CD4-positive, alpha-beta T cell treated with Interleukin-15 for 4 hours (primary cell): ENCODE data around the gene DNAH10.
A peak's percentile ranks its signal among the peaks of the same experiment; 100 is the strongest.

Source experiments
- DNase-seq: peaks from one replicate; pipeline ENCODE4 v3.0.0-alpha.2; 2020; ENCODE audit warnings: low spot score

DNAH10 gene

DNA sequence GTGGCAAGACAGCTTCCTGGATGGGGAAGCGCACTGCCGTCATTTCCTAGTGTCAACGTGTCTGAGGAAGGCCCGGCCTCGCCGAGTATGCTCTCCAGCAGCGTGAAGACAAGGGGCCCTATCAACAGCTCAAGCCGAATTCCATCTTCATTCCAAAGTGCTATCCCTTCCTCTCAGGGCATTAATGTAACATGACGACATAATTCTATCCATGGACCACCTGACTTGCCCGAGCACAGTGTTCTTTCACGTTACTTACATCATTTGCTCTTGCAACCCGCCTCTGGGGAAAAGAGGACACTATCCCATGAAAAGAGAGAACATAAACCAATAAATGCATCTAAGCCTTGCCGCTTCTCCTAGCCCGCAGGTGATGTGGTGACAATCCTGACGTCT, 187.7 kb downstream of the DNAH10 start:
- DNase-seq = no peak

GRCh38 chr12:123950476-123951349, 188.6 kb downstream of the DNAH10 start:
- DNase-seq = no peak

DNA sequence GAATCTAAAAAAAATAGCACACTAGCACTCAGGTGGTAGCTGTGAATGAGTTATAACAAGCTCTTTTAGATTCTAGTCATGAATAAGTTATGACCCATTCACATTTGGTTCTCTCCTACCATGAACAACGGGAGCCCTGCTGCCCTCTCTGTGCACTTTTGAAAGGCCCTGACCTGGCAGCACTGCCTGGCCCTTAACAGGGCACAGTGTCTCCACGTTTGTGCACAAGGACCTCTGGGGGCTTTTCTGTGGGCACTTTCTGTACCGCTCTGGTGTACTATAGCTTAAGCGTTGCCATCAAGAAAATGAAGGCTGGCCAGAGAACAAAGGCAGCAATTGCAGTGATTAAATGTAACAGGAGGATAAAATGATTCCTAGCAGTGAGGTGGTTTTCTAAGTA, 189.4 kb downstream of the DNAH10 start:
- DNase-seq = no peak

GRCh38 chr12:123952037-123952436, 189.9 kb downstream of the DNAH10 start:
- no peak for DNase-seq

- DNase-seq = no peak
Measured at GRCh38 chr12:123954647-123955350, 192.7 kb downstream of the DNAH10 start.

DNA sequence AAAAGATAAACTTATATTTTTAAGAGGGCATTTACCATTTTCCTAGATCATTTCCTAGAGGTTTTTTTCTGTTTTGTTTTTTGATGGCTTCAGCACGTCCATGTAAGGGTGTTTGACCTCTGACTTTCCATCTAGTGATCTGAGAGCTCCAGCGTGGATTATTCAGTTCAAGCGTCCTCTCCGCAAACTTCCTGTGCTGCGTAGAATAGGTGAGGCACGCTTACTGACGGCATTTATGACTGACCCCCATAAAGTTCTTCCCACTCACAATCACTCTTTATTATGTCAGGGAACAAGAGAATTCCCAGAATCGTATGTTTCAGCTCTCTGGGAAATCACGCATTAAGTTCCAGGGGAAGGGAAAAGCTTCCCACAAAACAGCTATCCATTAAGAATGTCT, 194.1 kb downstream of the DNAH10 start:
- DNase-seq = no peak

DNA sequence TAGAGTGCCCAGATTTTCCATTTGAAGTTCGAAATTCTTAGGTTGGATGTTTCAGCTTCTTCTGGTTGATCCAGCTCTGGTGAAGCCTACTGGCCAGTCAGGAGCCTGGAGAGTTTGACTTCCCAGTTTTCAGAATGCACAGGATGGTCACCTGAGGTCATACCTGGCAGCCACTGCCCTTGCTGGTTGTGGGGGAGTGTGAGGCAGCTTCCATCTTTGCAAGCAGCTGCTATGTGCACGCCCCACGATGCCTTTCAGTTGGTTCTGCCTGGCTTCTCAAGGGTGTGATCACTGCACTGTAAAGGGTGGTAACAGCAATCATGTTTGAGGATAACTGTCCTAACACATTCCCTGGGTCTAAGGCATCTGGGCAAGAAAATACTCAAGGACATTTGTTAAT, 195.1 kb downstream of the DNAH10 start:
- DNase-seq = no peak

- DNase-seq = no peak
Measured at GRCh38 chr12:123958462-123958861, 196.4 kb downstream of the DNAH10 start.

GRCh38 chr12:123958876-123959275, 196.8 kb downstream of the DNAH10 start:
- no peak for DNase-seq

GRCh38 chr12:123960029-123960735, 198.1 kb downstream of the DNAH10 start:
- DNase-seq = no peak

GRCh38 chr12:123960856-123961255, 198.8 kb downstream of the DNAH10 start:
- DNase-seq = no peak

- no peak for DNase-seq
Measured at GRCh38 chr12:123961585-123962345, 199.7 kb downstream of the DNAH10 start.

DNA sequence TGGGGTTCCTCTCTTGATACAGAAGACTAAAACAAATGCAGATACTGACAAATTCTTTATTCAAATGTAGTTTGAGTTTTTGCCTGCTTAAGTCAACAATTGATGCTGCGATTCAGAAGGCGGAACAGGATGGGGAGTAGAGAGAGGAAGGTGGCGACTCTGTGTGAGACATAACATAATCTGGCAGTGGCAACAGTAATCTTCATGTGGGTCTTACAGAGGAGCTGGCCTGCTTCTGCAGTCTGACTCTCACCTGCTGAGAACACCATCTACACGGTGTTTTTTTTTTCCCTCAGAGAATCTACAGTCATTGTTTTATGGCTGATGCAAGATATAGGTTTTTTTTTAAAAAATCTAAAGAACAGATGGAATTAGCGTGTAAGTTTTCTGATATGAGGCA, 200.4 kb downstream of the DNAH10 start:
- no peak for DNase-seq

DNA sequence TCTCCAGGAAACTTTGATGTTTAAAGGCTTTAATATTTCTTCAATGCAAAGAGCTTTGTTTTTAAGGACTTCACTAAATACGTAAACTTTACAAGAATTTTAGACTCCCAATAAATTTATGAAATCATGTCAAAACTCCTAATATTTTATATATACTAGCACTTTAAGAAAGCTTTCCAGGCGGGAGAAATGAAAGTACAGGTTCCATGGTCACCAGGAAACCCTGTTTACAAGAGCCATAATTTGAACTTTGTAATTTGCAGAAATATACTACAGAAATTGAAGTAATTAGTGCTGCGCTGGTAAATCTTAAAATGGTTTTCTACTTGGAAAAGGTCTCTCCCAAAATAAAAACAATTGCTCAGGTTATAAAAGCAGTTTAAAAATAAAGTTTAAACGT, 201.7 kb downstream of the DNAH10 start:
- DNase-seq = no peak

DNA sequence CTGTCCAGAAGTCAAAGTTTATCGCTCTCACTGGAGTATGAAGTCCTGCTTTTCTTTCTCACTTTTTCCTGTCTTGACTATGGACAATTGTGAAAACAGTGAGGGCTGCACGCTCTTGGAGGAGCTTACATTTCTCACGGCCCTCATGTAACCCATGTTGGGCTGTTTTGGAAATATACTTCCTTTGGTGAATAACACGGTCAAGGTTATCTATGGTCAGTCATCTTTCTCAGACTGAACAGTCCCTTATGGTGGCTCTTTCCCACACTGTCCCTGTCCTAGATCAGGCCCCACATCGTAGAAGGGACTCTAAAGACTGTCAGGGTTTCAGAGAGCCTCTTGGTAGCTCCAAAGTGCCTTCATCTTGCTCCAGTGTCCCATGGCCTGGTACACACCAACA, 203.3 kb downstream of the DNAH10 start:
- DNase-seq = no peak

DNA sequence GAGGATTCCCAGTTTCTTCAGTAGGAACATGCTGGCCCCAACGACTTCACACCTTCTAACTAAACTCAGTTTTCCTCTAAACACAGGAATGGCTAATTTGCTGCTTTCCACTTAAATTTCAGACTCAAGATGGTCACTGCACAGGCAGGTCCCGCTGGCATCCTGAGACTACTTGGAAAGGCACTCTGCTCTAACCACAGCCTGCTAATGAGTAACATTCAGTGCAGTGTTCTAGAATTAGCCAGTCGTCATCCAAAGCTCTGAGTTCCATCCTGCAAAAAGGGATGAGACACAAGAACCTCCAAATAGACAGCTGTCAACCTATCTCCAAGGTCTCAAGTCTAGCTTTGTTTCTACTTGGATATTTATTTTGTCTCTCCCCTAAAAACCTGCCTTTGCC, 204.5 kb downstream of the DNAH10 start:
- no peak for DNase-seq

DNA sequence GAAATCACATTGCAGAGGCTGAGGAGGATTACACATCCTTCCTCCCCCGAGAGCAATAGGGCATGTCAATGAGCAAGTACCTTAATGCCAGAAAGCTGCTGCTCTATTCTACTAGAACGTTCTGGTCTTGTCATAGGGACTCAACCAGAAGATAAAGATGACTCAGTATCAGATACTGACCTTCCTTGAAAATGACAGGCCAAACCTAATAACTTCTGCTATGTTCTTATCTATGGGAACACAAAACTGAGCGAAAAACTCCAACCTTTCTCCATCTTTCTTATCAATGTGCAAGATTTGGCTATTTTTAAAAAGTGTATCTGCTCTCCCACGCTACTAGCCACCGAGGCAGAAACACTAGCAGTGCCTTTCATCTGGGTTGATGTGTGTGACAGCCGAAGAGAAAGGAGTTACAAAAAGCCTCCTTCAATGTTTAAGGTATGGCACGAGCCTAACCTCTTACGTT, 205.1 kb downstream of the DNAH10 start:
- no peak for DNase-seq

- no peak for DNase-seq
Measured at GRCh38 chr12:123971449-123971769, 209.3 kb downstream of the DNAH10 start.

- peak; percentile 31 for DNase-seq
Measured at GRCh38 chr12:123971770-123972456, 209.8 kb downstream of the DNAH10 start.

GRCh38 chr12:123972457-123973401, 210.6 kb downstream of the DNAH10 start, which contains the start of the genes CCDC92 and ZNF664:
Gene CCDC92, minus strand, starts transcription at chr12:123972831. Its CDS starts 28,526 bp downstream, at chr12:123944305.
Gene ZNF664, plus strand, starts transcription at chr12:123973215. Its CDS starts 38,930 bp downstream, at chr12:124012145.
- DNase-seq = peak; percentile 96
